HK-2 (cell line): ENCODE measurements around the gene FBLN2.

ENCODE experiments used
- DNase-seq: peaks from one replicate; pipeline ENCODE4 v3.0.0-alpha.2; 2018; ENCODE audit not compliant: unreplicated experiment

Gene FBLN2

DNA sequence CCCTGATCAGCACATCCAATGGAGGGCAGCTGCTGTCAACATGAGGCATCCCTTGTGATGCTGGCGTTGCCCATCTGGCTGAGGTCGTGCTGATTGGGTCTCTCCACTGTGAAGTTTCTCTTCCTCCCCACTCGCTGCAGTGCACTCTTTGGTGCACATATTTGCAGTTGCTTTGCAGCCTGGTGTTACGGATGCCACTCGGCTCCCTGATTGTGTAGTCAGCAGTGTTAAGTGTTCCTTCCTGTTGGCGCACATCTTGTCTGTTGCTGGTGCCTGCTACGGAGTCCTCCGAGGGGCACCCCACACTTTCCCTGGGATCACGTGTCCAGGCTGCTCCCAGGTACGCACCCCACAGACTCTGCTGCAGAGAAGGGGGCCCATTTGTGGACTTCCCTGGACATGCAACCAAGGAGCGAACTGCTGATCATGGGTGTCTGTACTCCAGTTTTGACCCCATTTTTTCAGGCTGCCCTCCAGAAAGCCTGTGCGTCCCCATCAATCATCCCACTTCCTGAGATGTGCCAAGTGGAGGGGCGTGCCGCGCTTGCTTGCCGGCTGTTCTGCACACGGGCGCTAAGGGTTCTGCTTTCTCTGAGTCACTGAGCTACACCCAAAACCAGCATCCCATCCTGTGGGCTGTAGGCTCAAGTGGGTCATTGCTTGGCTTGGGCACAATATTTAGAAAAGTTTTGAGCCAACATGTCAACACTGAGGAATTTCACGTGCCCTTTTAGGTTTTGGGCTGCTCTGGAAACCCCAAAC is 98.6 kb downstream of the FBLN2 start:
- no peak for DNase-seq

DNA sequence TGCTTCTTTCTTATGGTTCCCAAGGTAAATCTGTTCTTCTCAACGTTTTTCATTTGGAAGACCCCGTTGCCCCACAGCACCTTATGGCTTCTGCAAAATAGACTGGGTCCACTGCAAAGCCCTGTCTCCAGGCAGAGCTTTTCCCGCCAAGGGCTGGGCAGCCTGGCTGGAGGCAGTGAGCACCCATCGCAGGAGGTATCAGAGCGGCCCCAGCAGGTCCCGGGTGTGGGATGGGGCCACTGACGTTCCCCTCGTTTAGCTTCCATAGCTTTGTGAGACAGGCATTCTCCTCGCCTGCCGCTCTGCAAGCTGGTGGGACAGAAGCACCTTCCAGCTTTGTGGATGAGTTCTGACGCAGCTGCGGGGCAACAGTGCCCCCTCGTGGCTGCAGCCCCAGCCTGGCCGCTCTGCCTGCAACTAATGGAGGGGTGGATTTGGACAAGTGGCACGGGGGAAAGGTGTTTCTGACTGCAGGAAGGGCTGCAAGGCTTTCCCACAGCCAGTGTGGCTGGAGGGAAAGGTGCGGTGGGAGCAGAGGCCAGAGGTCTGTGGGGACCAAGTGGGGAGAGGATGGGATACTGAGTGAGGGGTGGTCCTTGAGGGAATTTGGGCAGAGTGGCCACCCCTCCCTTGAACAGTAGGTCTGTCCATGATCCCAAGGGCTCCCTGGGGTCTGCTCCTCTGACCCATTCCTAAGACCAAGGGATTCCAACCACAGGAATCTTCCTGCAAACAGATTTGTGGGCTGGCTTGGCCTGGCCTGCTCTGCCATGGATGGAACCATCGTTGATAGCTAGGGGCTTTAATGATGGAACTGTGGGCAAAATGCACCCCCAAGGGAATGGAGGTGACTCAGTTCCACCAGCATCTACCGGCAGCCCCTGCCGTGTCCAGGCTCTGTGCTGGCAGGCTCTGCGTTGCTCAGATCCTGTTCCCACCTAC is 99.4 kb downstream of the FBLN2 start:
- peak; percentile 76 for DNase-seq

DNA sequence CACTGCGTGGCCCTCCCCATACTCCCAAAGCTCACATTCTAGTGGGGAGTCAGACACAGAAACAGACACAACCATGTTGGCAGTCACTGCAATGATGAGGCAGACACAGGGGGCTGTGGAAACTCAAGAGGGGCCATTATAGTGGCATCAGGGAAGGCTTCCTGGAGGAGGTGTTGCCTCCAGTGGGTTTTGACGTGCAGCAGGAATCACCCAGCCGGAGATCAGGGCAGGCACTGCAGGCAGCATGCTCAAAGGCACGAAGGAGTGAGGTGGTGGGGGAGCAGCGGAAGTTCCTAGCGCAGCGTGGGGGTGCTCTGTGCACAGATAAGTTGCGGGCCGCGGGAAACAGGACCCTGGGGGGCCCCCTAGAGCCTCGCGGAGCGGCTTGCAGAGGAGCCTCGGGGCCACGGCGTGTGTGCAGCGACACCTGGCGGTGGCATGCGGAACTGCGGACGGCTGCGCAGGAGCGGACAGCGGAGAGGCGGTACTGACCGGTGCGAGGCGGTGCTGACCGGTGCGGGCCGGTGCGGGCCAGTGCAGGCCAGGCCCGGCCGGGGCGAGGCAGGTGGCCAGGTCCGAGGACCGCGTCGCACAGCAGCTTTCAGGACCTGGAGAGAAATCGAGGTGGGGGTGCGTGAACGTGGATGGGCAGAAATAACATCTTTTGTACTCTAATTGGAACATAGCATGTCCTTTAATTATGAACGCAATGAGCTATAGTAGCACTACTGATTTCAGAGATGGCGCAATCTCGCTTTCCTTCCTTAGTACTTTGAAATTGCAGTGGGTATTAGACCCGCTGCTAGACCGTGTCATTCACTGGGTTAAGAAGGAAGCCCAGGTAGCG is 101.5 kb downstream of the FBLN2 start:
- DNase-seq: peak; percentile 80

DNA sequence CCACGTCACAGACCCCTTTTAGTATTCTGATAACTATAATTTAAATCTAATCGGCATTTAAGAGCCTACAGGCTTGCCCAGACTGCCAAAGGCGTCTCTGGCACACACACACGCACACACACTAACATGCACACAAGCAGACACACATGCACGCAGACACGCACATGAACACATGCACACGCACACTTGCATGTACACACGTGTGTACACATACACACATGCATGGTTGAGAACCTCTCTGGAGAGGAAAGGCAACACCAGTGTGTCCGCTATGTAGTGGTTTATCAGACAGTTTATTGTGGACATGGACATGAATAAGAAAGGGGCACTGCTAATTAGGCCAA is 102.1 kb downstream of the FBLN2 start:
- no peak for DNase-seq

DNA sequence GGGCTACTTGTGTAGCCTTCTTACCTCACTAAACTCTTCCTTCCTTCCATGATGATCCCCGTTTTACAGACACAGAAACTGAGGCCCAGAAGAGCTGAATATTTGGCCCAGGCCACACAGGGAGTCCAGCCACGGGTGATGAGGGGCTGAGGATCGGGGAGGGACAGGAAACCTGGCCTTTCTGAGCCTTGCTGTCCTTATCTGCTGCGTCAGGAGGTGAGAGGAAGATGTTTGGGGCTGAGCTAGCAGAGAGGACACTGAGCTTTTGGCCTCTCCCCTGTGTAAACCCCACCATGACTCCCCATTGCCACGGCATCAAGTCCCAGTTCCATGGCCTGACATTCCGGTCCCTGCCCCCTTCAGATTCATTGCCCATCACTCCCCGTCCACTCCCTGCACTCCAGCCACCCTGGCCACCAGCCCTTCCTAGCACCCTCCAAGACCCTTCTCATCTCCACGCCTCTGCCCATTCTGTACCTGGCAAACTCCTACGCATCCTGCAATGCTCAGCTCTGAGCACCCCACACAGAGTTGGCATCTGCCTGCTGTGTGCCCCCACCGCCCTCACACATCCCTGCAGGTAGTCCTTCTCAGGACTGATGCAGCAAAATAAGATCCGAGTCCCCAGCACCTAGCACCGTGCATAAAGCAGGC is 103.0 kb downstream of the FBLN2 start:
- DNase-seq: no peak

DNA sequence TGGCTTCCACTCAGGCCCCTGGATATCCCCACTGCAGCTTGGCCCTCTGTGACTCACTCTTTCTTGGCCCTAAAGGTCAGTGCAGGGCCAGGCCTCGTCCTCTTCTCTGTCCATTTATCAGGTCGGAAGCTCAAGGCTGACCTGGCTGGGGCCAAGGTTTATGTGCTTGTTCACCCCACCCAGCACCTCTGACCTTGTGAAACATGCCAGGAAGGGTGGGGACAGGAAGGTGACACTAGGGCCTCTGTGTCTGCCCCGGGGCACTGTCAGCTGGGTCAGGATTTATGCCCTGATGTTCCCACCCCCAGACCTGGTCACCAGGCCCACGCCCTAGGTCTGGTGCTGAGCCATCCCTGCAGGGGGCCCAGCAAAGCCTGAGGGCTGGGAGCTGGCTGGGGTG is 103.8 kb downstream of the FBLN2 start:
- no peak for DNase-seq

DNA sequence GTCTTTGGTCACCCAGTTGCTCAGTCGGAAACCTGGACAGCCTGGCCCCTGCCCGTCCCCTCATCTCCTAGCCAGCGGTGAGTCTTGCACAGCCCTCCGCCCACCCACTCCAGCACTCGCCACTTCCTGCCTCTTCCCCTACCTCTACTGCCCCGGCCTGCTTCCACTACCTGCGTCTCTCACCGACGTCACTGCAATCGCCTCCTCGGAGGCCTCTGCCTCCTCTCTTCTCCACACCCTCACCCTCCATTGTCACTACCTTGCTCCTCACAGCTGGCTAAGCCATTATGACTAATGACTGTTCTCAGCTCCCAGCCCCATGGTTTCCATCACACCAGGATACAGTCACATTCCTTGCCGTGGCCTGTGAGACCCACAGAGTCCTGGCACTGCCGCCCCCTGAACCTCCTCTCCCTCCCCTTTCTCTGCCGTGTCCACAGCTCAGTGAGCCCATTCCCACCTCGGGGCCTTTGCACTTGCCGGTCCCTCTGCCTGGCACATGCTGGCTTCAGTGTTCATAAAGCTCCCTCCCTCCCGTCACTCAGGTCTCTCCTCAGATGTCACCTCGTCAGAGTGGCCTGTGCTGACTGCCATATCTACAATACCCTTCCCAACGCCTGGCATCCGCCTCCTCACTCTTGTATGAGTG is 104.8 kb downstream of the FBLN2 start:
- no peak for DNase-seq

DNA sequence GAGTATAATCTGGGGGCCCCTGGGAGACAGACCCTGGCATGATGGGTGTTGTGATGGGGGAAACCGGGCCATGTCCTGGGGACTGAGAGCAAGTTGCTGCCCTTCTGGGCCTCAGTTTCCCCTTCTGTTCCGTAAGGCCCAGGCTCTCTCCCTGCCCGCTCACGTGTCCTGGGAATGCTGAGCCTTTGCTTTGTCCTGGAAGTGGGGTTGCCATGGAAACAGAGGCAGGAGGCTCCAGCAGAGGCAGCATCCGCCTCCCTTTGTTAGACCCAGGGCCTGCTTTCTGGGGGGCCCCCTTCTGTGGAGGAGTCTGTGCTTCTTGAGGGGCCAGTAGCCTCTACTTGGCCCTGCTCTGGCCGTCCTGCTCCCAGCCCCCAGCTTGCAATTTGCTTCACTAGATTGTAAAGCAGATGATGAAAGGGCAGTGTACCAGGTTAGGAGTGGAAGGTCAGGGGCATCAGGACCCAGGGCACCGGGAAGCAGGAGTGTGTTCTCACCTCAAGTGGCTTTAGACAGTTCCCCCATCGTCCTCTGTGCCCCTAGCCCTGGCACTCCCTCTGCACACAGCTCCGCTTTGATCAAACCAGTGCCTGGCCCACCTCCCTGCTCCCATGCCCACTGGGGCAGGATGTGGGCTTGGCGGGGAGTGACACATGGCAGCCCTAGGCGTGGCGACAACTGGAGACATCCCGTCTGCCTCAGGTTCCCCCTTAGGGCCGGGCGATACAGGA is 105.6 kb downstream of the FBLN2 start:
- DNase-seq: no peak

DNA sequence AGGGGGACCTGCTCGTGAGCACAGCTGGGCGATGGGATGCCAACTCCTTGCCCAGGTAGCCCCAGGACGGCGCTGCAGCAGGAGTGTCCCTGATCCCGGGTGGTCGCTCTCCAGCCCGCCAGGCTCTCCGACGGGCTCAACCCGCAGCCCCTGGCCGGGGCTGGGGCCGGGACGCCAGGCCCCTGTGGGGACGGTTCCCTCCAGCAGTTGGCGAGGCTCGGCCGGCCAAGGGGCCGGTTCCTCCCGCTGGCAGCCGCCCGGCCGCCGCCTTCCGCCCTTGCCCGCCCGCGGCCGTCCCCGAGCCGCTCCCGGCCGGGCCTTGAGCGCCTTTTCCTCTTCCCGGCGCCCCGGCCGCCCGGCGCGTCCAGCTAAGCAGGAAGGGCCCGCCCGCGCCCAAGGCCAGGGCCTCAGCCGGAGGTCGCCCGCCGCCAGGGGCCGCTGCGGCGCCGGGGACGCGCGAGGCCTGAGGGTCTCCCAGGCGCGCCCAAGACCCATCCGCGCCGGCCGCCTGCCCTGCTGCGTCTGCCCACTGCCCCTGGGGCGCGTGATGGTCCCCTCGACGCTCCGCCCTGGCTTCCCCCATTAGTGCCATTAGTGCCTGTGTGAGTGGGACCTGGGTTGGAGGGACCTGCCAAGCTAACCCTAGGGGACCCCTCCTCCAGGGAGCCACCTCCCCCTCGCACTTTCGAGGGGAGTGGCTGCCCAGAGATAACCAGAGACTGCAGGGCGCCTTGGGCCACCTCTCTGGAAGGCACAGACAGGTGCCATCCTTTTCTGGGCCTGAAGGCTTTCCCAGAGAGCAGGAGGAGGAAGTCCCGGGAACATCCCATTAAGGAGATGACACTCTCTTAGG is 106.4 kb downstream of the FBLN2 start:
- DNase-seq: no peak

DNA sequence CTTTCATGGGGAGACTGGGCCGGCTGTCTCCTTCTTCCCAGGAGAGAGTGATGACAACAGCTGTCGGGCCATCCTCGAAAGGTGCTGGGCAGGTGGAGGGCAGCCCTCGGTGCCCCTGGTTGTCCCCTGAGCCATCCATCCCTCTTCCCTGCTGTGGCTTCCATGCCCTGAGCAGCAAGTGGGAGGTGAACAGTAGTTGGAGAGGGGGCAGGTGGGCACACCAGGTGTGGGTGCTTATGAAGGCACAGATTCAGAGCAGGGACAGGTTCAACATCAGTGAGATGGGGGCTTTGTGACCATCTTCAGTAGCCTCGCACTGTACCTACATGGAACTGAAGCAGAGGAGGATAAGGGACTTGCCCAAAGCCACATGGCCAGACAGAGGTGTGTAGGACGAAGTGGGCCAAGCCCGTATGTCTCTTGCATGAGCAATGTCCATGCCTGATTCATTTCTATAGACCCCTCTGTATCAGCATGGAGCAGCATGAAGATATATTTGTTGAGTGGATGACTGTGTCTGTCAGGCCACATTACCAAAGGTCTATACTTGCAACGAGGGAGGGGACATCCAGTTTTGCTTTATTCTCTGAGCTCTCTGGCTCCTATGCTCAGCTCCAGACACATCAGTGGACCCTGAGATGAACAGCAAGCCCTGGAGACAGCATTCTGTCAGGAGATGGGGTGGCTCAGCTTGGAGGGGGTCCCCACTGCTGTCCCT is 107.8 kb downstream of the FBLN2 start:
- no peak for DNase-seq

DNA sequence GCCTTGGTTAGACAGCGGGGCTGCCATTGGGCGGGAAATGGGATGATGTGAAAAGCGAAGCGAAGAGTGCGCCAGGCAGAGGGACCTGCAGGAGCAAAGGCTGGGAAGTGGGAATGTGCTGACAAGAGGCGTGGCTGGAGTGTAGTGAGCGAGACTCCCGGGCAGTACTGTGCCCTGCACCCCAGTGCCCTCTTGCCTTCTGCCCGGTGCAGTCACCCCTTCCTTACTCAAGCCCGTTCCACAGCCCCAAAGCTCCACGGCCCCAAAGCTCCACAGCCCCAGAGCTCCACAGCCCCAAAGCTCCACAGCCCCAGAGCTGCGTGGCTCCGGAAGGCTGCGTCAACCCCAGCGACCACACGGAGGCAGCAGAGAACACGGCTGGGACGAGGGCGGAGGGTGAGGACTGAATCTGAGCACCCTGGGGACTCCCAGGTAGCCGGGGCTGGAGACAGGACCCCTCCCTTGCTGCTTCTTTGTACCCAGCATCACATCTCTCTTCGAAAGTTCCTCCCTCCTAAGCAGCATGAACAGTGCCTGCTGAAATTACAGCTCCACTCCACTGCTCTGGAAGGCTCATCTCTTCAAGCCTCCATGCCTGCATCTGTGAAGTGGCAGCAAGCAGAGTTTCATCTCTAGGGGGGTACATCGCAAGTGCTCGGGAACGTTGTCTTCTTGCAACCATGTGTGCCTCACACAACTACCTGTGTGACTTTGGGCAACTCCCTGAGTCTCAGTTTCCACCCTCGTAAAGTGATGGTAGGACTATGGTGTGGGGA is 108.9 kb downstream of the FBLN2 start:
- peak; percentile 40 for DNase-seq

DNA sequence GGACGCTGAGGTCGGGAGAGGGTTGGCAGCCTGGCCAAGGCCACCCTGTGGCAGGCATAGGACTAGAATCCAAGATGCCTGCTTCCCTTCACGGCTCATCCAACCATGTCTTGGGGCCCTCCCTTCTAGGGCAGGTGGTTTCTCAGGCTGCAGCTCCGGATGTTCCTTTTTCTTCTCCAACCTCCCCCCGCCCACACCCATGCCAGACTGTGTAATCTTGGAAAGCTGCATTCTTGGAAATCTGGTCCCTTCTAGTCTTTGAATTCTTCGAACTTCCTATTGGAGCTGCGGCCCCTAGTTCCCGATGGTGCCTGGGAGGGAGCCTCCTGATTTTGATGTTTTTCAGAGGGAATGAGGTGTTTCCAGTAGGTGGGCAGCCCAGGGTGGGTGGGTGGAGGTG is 109.8 kb downstream of the FBLN2 start:
- no peak for DNase-seq

DNA sequence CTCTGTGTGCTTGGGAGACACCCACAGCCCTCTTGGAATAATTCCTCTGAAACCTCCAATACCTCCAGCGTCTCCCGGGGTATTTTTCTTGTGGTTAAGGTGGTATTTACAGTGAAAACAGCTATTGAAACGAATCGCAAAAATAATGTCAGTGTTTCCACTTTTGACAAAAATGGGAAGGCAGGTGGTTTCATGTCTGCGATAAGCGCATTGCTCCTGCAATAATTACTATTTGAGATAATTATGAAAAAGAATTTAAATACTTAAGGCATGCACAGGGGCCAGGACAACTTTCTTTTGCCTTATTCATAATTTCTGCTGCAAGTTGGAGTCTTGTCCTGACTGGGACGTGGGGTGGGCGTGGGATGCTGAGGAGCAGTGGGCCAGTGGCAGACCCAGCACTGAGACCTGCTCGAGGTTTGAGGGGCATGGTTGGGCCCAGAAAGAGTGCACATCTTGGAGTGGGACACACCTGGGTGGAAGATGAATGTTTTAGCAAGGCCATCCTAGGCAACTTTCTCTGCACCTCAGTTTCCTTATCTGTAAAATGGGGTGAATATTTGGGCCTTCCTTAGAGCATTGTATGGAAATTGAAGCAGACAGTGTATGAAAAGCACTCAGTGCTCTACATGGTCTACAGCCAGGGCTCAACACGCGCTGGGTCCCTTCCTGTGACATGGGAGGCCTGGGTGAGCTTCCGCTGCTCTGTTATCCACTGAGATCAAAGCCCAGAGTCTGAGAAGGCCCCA is 110.5 kb downstream of the FBLN2 start:
- no peak for DNase-seq

DNA sequence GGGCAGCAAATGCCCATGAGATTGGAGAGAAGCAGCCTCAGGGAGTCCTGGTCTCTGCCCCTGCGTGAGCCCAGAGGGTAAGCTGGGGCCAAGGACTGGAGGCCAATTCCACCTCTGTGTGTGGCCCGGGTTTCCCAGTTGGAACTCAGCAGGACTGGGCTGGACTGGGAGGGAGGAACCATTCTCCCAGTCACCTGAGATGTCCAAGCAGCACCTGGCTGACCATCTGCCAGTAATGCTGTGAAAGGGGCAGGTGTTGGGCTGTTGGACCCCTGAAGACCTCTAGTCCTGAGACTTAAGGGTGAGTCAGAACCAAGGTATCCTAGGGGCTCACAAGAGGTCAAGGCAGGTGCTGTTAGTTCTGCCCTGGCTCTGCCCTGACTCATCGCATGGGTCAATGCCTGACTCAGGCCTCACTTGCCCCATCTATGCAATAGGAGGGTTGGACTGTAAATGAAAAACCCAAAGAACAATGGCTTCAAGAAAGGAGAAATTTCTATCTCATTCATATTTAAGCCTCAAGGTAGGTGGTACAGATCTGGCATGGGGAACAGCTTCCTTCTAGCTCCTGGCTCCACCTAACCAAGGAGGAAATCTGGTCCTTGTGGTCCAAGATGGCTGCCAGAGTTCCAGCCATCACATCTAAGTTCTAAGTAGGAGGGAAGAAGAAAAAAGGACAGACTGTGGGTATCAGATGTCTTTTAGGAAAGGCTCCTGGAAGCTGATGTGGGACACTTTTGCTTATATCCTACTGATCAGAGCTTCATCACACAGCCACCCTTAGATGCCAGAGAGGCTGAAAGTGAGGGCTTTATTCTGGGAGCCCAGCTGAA is 111.3 kb downstream of the FBLN2 start:
- DNase-seq: no peak

DNA sequence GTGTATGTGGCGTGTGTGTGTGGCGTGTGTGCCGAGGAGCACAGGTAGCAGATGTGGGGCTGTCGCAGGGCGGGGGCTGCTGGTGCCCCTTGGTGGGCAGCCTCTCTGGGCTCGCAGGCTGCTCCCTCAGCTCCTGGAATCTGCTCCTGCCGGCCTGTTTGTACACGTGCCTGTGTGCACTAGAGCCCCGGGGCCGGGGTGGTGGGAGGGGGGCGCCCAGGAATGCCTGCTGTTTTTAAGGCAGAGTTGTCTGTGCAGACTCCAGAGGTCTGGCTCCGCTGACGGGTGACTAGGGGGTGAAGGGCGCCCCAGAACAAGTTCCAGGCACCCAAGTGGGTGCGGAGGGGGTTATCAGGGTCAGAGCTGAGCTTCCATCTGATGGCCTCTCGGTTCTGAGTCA is 112.2 kb downstream of the FBLN2 start:
- no peak for DNase-seq

DNA sequence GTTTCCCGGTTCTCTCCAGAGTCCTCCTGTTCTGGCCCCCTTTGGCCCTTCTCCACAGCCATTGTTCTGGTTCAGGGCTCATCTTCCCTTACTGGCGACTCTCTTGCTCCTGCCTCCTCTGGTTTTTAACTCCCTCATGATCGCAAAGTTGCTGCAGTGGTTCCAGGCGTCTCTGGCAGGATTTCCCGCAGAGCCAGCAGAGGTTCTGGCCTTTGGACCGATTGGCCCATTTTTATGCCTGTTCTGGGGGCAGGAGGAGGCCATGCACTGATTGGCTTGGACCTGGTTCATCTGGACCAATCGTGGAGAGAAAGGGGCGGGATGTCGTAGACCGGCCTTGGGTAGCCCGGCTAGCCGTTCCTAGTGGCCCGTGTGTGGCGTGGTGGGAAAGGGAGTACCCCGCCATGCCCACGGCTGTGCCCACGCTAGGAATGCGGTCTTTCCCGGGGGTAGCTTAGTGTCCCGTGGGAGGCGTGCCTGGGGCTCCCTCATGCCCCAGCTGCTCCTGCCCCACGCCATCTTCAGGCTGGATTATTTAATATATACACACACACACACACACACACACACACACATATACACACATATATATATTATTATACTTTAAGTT is 113.4 kb downstream of the FBLN2 start:
- no peak for DNase-seq
